Superior temporal gyrus (tissue), 1 donor: ENCODE results near the gene ATAD5.
"Not testable (repeated sequence)": the region's sequence is repeated elsewhere in the genome, so short reads cannot be mapped to it uniquely, and the experiment has no call there.

Source experiments
- DNase-seq: peaks from one replicate; pipeline ENCODE4 v3.0.0-alpha.2; 2016; ENCODE audit errors: extremely low spot score

Gene ATAD5

DNA sequence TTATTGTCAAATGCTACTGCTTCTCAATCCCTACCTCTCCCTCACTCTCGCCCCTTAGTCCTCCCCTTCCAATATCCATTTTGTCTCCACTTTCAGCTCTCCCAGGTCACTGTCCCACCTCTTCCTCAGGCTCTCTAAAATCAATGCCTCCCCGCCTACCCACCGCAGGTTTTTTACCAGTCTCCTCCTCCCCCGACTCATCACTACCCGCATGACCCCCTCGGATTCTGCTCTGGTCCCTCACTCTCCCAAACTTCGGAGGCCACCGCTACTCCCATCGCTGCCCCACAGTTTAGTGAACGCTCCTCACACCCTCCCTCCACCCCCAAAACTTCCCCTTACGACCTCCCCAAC lies 7.8 kb upstream of the ATAD5 start:
- no peak for DNase-seq

DNA sequence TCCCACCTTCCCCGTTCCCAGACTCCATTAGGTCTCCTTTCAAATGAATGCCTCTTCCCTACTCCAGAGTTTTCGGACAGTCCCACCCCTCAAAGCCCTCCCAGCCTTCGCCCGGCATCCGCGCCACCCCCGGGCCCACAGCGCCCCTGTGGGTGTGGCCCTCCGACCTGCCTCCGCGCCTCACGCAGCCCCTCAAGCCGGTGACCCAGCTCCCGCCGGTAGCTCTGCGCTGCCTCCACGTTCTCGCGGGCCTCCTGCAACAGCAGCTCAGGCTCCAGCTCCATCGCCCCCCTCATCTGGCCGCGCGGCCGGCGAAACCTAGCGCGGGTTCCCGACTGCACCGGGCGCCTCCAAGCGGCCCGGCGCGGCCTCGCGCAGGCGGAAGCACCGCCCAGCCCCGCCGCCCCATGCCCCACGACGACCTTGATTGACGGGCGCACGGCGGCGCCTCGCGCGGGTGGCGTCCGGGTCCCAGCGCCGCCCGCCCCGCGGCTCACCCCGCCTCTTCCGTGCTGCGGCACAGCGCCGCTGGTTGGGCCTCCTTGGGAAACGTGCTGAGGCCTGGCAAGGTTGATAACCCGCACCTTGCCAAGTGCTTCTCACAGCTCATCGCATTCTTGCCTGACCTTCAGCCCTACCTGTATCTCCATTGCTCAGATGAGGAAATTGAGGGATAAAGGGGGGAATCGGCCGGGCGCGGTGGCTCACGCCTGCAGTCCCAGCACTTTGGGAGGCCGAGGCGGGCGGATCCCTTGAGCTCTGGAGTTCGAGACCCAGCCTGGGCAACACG lies 7.2 kb upstream of the ATAD5 start, which contains the start of gene CRLF3:
Gene CRLF3, minus strand, starts transcription at position 337 of the 790 bp plus-strand sequence. Its CDS starts 41 bp downstream, at position 296.
- DNase-seq: peak; percentile 86

DNA sequence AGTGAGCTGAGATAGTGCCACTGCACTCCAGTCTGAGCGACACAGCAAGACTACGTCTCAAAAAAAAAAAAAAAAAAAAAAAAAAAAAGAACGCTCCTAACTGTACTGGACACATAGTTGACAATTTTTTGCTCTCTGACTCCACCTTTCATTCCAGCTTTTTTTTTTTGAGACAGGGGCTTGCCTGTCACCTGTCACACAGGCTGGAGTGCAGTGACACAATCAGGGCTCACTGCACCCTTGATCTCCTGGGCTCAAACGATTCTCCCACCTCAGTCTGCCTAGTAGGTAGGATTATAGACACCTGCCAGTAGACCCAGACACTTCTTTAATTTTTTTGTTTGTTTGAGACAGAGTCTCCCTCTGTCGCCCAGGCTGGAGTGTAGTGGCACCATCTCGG lies 4.7 kb upstream of the ATAD5 start:
- DNase-seq: no peak

DNA sequence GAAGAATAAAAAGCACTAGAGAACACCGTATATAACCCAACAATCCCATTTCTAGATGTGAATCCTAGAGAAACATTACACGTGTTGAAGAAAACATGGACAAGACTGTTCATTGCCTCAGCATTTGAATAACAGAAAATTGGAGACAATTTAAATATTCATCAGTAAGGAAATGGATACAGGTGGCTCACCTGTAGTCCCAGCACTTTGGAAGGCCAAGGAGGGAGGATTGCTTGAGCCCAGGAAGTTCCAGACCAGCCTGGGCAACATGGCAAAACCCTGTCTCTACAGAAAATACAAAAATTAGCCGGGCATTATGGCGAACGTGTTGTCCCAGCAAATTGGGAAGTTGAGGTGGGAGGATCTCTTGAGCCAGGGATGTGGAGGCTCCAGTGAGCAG lies 2.7 kb upstream of the ATAD5 start:
- no peak for DNase-seq

DNA sequence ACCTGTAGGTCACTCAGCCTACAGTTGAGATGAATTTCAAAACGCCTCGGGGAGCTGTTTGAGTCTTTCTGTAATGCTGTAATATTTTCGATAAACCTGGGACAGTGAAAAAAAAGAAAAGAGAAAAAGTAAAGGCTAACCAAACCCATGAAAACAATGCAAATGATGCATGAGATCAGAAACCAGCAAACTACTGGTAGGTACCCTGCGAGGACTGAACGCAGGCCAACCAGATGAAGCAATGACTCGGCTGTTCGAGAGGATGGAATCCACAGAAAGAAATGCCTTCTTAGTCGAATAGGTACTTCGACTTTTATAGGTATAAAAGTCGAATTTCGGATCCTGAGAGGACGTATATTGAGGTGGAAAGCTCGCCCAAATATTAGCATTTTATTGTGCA lies 509 bp upstream of the ATAD5 start:
- DNase-seq: no peak

DNA sequence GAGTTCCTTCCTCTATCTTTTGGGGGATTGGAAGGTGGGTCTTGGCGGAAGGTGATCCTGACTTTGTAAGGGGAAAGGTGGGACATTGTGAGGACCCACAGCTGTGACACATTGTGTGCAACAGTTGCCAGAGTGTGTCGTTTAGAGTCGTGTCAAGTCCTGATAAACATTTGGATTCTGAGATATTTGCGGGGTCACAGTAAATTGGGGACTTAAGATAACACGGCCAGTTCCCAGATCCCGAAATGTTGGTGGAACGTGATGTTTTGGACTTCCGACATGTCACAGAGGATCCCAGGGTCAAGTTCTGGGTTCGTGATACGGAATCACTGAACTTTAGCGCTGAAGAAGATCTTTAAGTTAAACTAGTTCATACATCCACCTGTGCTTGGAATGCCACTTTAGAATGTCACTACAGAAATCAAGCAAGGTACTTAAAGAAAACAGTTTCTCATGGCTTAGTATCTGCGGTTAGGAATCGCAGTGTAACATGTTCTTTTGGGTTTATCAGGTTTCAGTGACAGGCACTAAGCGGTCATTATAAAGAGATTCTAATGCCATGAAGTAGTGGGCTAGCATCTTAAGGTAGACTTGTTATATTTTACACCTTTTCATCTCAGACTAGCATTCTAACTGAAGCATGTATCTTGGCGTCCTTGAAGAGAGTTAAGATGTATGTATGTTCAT lies 815 bp downstream of the ATAD5 start:
- no peak for DNase-seq

DNA sequence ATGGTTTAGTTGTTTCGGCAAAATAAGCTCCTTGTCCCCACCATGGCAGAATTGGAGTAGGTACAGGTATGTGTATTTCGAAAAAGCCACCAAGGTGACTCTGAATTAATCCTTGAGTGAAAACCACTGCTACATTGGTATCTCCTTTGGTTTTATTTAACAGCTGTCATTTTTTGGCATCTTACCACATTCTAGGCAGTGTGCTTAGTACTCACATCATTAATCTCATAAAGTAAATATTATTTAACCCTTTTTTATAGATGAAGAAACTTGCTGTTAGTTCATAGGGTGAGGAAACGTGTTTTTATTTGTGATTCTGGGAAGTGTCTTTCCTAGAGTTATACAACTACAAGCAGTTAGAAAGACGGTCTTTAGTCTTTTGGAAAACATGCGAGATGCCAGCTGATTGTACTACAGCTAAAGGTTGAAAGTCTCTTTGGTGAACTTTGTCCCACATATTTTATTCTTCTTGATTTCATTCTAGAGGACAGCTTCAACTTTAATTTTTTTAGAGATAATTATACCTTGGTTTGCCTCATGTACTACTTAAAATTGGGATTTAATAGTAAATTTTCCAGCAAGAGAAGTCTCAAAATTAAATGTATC lies 6.5 kb downstream of the ATAD5 start:
- no peak for DNase-seq

DNA sequence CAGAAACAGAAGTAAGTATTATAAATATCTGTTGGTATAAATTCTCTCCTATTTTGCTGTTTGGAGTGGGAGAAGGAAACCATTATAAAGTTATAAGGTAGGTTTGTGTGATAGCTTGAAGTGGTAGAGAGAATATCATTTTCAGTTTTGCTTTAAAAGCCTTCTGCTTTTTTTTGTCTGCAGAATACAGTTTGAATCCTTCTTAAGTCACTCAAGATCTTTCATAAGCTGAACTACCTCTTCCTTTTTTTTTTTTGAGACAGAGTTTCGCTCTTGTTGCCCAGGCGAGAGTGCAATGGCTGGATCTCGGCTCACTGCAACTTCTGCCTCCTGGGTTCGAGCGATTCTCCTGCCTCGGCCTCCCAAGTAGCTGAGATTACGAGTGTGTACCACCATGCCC lies 9.0 kb downstream of the ATAD5 start:
- no peak for DNase-seq

DNA sequence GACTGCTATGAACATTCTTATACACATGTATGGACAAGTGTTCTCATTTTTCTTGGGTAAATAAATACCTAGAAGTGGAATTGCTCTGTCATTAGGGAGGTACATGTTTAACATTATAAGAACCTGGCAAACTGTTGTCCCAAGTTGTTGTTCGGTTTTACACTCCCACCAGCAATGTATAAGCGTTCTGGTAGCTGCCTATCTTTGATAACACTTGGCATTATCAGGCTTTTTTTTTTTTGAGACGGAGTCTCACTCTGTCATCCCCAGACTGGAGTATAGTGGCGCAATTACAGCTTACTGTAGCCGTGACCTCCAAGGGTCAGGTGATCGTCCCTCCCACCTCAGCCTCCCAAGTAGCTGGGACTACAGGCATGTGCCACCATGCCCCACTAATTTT lies 16.3 kb downstream of the ATAD5 start:
- no peak for DNase-seq

DNA sequence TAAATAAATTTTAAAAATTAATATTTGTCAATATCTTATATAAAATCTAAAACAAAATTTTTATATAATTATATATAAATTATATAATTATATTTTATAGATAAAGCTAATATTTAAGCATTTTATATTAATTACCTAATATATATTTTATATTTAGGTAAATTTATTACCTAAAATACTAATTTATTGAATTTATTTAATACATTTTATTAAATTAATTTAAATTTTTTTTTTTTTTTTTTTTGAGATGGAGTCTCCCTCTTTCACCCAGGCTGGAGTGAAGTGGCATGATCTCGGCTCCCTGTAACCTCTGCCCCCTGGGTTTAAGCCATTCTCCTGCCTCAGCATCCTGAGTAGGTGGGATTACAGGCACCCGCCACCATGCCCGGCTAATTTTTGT lies 22.4 kb downstream of the ATAD5 start:
- no peak for DNase-seq

DNA sequence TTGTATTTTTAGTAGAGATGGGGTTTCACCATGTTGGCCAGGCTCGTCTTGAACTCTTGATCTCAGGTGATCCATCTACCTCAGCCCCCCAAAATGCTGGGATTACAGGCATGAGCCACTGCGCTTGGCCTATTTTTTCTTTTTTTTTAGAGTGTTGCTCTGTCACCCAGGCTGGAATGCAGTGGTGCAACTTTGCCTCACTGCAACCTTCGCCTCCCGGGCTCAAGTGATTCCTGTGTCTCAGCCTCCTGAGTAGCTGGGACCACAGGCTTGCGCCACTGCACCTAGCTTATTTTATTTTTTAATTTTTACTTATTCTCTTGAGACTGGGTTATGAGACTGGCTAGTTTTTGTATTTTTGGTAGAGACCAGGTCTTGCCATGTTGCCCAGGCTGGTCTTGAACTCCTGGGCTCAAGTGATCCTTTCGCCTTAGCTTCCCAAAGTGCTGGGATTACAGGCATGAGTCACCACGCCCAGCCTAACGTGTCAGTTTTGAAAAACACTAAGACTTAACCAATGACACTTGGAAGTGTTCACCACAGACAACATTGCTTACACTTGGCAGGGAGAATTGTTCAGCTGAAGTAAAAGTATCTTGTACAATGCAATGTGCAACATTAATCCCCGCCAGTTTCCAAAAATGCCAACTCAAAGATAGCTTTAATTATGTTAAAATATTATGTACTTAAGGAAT lies 26.9 kb downstream of the ATAD5 start:
- DNase-seq: no peak

DNA sequence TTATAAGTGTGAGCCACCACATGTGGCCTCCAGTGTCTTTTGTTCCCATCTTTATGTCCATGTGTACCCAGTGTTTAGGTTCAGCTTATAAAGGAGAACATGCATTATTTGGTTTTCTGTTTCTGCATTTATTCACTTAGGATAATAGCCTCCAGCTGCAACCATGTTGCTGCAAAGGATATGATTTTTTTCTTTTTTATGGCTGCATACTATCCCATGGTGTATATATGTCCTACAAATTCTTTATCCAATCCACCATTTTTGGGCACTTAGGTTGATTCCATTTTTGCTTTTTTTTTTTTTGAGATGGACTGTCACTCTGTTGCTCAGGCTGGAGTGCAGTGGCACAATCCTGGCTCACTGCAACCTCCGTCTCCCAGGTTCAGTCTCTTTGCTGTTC lies 32.9 kb downstream of the ATAD5 start:
- DNase-seq: no peak

DNA sequence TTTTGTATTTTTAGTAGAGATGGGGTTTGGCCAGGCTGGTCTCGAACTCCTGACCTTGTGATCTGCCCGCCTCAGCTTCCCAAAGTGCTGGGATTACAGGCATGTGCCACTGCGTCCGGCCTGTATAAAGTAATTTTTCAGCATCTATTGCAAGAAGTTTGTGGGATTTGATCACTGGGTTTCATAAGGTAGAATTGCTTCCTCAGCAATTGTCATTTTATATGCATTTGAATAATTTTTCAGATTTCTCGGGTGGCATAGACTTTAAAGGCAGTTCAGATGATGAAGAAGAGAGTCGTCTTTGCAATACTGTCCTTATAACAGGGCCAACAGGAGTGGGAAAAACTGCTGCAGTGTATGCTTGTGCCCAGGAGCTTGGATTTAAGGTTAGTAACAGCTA lies 37.2 kb downstream of the ATAD5 start:
- no peak for DNase-seq

DNA sequence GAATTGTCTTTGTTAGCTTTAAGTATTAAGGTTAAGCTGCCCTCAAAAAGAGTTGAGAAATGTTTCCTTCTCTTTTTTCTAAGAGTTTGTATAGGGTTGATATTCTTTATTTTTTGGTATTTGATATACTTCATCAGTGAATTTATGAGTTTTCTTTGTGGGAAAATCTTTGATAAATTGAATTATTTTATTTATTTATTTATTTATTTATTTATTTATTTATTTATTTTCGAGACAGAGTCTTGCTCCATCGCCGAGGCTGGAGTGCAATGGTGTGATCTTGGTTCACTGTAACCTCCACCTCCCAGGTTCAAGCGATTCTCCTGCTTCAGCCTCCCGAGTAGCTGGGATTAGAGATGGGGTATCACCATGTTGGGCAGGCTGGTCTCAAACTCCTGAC lies 54.4 kb downstream of the ATAD5 start:
- DNase-seq: no peak

DNA sequence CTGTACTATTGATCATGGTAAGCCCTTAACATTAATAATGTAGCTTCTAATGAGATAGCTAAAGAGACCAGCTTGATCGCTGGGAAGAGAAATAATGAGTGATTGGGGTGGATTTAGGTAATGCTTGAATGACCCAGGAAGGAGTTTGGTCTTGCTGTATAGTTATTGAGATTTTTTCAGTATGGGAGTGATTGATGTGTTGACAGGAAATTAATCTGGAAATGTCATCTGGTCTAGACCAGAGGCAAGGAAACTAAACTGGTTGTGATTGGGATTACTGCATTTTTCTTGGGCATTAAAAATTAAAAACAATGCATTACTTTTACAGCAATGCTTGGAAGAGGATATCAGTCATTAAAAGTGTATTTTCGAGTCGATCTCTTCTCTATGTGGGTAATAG lies 62.5 kb downstream of the ATAD5 start:
- no peak for DNase-seq

DNA sequence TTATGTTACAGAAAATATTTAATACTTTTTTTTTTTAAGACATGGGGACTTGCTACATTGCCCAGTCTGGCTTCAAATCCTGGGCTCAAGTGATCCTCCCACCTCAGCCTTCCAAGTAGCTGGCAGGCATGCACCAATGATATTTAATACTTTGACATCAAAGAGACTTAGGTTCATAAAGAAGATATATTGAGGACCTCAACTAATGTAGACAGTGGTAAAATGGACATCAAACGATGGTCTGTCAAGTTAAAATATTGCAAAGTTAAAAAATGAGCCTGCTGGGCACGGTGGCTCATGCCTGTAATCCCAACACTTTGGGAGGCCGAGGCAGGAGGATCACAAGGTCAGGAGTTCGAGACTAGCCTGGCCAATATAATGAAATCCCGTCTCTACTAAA lies 65.5 kb downstream of the ATAD5 start:
- no peak for DNase-seq

DNA sequence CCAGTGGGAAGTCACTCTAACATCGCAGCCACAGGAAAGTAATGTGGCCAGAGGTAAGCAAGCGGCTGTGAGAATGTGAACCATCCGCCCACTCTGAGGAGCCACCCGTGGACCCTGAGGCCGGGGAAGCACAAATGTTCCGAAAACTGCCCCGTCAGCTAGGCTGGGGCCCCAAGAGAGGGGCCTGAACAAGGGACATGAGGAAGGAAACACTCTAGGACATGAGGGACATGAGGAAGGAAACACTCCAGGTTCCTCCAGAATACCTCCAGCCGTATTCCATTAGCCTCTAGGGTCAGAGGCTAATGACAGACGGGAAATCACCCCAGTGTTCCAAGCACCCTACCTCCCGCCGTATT lies 74.0 kb downstream of the ATAD5 start:
- DNase-seq: peak; percentile 27

DNA sequence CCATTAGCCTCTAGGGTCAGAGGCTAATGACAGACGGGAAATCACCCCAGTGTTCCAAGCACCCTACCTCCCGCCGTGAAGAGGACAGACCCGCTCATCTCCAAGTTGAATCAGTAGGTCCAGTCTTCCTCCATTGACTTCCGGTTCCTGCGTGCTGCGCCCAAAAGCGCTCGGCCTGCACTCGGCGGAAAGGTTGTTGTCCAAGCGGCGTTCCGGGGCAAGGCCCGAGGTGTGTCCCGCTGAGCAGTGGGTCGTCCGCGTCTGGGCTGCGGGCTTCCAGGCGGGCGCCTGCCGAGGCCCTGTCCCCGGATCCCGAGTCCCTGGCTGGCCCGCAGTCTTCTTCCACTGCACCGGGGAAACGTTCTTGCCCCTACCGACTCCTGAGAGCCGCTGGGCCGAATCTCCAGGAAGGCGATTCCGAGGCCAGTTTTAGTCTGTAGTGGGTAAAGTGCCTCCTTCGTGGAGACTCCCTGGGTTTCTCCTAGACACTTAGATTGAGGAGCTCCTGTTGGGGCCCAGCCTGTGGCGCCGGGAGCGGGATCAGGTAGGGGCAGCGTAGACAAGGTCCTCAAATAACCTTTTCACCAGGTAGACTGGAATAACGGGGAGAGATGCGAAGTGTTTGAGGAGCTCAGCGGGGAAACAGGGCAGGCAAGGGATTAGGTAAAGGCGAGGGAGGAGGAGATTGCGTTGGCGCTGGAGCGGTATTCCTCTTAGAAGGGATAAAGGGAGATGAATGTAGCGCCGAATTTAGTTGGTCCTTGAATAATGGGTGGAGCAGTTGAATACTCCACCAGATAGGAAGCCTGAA lies 74.5 kb downstream of the ATAD5 start, which contains the start of gene TEFM:
Gene TEFM, minus strand, starts transcription at position 138 of the 811 bp plus-strand sequence. Its CDS starts 40 bp downstream, at position 98.
- peak; percentile 90 for DNase-seq

DNA sequence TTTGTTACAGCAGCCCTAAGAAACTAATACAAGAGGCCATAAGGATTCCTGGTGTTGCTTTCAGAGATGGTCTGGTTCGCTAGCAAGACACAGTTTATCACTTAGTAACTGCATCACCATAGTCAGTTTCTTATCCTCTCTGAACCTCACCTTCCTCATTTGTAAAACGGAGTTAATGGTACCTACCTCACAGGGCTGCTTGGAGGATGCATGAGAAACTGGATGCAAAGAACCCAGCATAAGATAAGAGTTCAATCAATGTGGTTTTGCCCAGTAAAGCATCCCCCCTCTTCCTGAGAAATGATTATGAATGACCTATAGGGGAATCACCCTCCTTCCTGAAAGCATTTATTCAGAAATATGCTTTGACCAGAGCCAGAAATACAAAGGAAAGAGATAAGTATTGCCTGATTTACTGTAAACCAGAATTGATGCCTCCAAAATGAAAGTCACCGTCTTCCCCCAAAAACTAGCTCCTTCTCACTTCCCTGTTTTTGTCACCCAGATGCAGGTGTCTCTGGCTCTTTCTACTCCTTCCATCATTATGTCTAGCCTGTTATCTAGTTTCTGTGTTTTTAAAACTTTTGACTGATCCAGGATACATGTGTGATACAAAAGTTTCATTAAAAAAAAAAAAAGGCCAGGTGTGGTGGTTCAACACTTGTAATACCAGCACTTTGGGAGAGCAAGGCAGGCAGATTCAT lies 77.1 kb downstream of the ATAD5 start:
- DNase-seq: no peak

DNA sequence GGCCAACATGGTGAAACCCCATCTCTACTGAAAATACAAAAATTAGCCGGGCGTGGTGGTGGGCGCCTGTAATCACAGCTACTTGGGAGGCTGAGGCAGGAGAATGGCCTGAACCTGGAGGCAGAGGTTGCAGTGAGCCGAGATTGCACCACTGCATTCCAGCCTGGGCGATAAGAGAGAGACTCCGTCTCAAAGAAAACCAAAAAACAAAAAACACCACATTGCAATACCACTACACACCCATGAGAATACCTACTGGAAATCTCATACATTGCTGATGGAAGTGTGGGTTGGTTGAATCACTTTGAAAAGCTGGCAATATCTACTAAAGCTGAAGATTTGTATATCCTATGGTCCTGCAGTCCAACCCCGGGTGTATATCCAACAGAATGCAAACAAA lies 78.4 kb downstream of the ATAD5 start:
- DNase-seq: not testable (repeated sequence)

DNA sequence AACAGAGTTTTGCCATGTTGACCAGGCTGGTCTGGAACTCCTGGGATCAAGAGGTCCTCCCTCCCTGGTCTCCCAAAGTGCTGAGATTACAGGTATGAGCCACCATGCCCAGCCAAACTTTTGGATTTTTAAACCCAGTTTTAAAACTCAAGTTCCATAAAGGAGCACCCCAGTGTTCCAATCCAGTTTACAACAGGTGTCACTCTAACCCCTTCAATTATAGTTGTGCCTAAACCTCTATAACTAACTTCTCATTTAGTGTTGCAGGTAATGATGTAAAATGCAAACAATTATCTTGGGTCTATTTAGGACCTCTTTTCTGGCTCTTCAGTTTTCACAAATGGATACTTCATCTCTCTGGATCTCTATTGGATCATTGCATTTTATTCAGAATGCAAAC lies 82.2 kb downstream of the ATAD5 start:
- DNase-seq: no peak
